H9 (cell line): ENCODE results near the gene GPD2. TPM values are rescaled to one million over a fixed set of nuclear protein-coding genes. Genes with fewer than 3 reads are reported as not detected.

Experiments
- DNase-seq: peaks from one replicate; pipeline ENCODE4 v3.0.0-alpha.2; 2017
- H2AFZ ChIP-seq: one replicate; pipeline ENCODE4 v1.6.1; 2013; ENCODE audit warnings: mild to moderate bottlenecking, low read length, control low read depth, moderate library complexity
- H2AK5ac ChIP-seq: 2 replicates; pipeline ENCODE4 v1.6.1; 2013; ENCODE audit warnings: low read length, control low read depth, mixed read lengths; ENCODE audit not compliant: insufficient read length
- H2BK120ac ChIP-seq: one replicate; pipeline ENCODE4 v1.6.1; 2013; ENCODE audit warnings: low read depth, mild to moderate bottlenecking, low read length, control low read depth, inconsistent platforms; ENCODE audit not compliant: poor library complexity, severe bottlenecking
- H2BK12ac ChIP-seq: 2 replicates; pipeline ENCODE4 v1.6.1; 2013; ENCODE audit warnings: low read length, control low read depth, mixed read lengths, low read depth; ENCODE audit not compliant: insufficient read length
- H2BK15ac ChIP-seq: 2 replicates; pipeline ENCODE4 v1.6.1; 2013; ENCODE audit warnings: low read depth, low read length, control low read depth
- H2BK20ac ChIP-seq: one replicate; pipeline ENCODE4 v1.6.1; 2013; ENCODE audit warnings: low read depth, mild to moderate bottlenecking, low read length, control low read depth, inconsistent platforms; ENCODE audit not compliant: poor library complexity, severe bottlenecking
- H2BK5ac ChIP-seq: 2 replicates; pipeline ENCODE4 v1.6.1; 2013; ENCODE audit warnings: low read length, control low read depth, mixed read lengths; ENCODE audit not compliant: insufficient read length
- H3K14ac ChIP-seq: 2 replicates; pipeline ENCODE4 v1.6.1; 2013; ENCODE audit warnings: low read length, control low read depth; ENCODE audit not compliant: insufficient read depth
- H3K18ac ChIP-seq: 2 replicates; pipeline ENCODE4 v1.6.1; 2013; ENCODE audit warnings: low read depth, mild to moderate bottlenecking, mixed read lengths, low read length, control low read depth; ENCODE audit not compliant: insufficient read length
- H3K23ac ChIP-seq: 2 replicates; pipeline ENCODE4 v1.6.1; 2013; ENCODE audit warnings: low read length, control low read depth, mixed read lengths, low read depth; ENCODE audit not compliant: insufficient read length
- H3K23me2 ChIP-seq: 2 replicates; pipeline ENCODE4 v1.6.1; 2013; ENCODE audit warnings: low read depth, mild to moderate bottlenecking, mixed read lengths, low read length, control low read depth; ENCODE audit not compliant: insufficient read length, poor library complexity, severe bottlenecking
- H3K27ac ChIP-seq: 2 replicates; pipeline ENCODE4 v1.5.1; 2013; ENCODE audit warnings: low read length, control low read depth, mixed read lengths, low read depth; ENCODE audit not compliant: insufficient read length
- H3K27me3 ChIP-seq: 2 replicates; pipeline ENCODE4 v1.6.1; 2013; ENCODE audit warnings: low read length, control low read depth, inconsistent platforms; ENCODE audit not compliant: insufficient read depth
- H3K4ac ChIP-seq: 2 replicates; pipeline ENCODE4 v1.6.1; 2013; ENCODE audit warnings: low read depth, mild to moderate bottlenecking, control low read depth, inconsistent platforms, low read length, moderate library complexity
- H3K4me1 ChIP-seq: 2 replicates; pipeline ENCODE4 v1.6.1; 2013; ENCODE audit warnings: low read length, control low read depth, inconsistent platforms; ENCODE audit not compliant: insufficient read depth
- H3K4me2 ChIP-seq: 2 replicates; pipeline ENCODE4 v1.6.1; 2013; ENCODE audit warnings: low read length, control low read depth, mixed read lengths; ENCODE audit not compliant: insufficient read length, insufficient read depth
- H3K56ac ChIP-seq: 2 replicates; pipeline ENCODE4 v1.6.1; 2013; ENCODE audit warnings: low read depth, mild to moderate bottlenecking, mixed read lengths, low read length, control low read depth; ENCODE audit not compliant: insufficient read length
- H3K79me1 ChIP-seq: 2 replicates; pipeline ENCODE4 v1.6.1; 2013; ENCODE audit warnings: low read depth, mild to moderate bottlenecking, moderate library complexity, low read length, control low read depth, inconsistent platforms; ENCODE audit not compliant: insufficient read depth, poor library complexity, severe bottlenecking
- H3K79me2 ChIP-seq: 2 replicates; pipeline ENCODE4 v1.6.1; 2013; ENCODE audit warnings: low read length, control low read depth, inconsistent platforms; ENCODE audit not compliant: insufficient read depth
- H3K9ac ChIP-seq: 2 replicates; pipeline ENCODE4 v1.6.1; 2013; ENCODE audit warnings: low read length, control low read depth, mixed read lengths; ENCODE audit not compliant: insufficient read length; ENCODE audit errors: extremely low read depth
- H3K9me3 ChIP-seq: one replicate; pipeline ENCODE4 v1.6.1; 2013; ENCODE audit warnings: low read depth, low read length, inconsistent platforms; ENCODE audit not compliant: control insufficient read depth
- H3T11ph ChIP-seq: one replicate; pipeline ENCODE4 v1.6.1; 2013; ENCODE audit warnings: mild to moderate bottlenecking, low read length, control low read depth, inconsistent platforms
- H4K20me1 ChIP-seq: one replicate; pipeline ENCODE4 v1.6.1; 2013; ENCODE audit not compliant: control insufficient read depth, insufficient read length, insufficient read depth
- H4K5ac ChIP-seq: 2 replicates; pipeline ENCODE4 v1.6.1; 2013; ENCODE audit warnings: low read depth, mild to moderate bottlenecking, mixed read lengths, low read length, control low read depth; ENCODE audit not compliant: insufficient read length
- H4K8ac ChIP-seq: replicated peaks from 2 replicates; pipeline ENCODE4 v1.6.1; 2013; ENCODE audit warnings: low read length, control low read depth, mixed read lengths, low read depth; ENCODE audit not compliant: insufficient read length
- H4K91ac ChIP-seq: 2 replicates; pipeline ENCODE4 v1.6.1; 2013; ENCODE audit warnings: low read depth, mild to moderate bottlenecking, moderate library complexity, mixed read lengths, low read length, control low read depth; ENCODE audit not compliant: insufficient read length
- H3K27ac Mint-ChIP-seq, 3 experiments: 2 replicates in 2 of 3; 3 replicates in 1 of 3; pipeline ENCODE4 v1.8.0; 2020 to 2021; ENCODE audit warnings: mixed read lengths in 3 of 3, mild to moderate bottlenecking in 1 of 3, moderate library complexity in 1 of 3
- H3K27me3 Mint-ChIP-seq: 2 replicates; pipeline ENCODE4 v1.8.0; 2021; ENCODE audit warnings: low read depth, mild to moderate bottlenecking, moderate library complexity, mixed read lengths
- H3K36me3 Mint-ChIP-seq, 3 experiments: 2 replicates in 2 of 3; 3 replicates in 1 of 3; pipeline ENCODE4 v1.8.0; 2020 to 2021; ENCODE audit warnings: low read depth in 3 of 3, mixed read lengths in 3 of 3; ENCODE audit not compliant: insufficient read depth in 1 of 3
- H3K4me1 Mint-ChIP-seq, 2 experiments: 2 replicates each; pipeline ENCODE4 v1.8.0; 2020; ENCODE audit warnings: mixed read lengths in 2 of 2
- H3K4me3 Mint-ChIP-seq, 2 experiments: 2 replicates in 1 of 2; 3 replicates in 1 of 2; pipeline ENCODE4 v1.8.0; 2020 to 2021; ENCODE audit warnings: mild to moderate bottlenecking in 2 of 2, mixed read lengths in 2 of 2, moderate library complexity in 1 of 2
- H3K9me3 Mint-ChIP-seq, 2 experiments: 2 replicates in 1 of 2; 3 replicates in 1 of 2; pipeline ENCODE4 v1.8.0; 2020; ENCODE audit warnings: mild to moderate bottlenecking in 2 of 2, mixed read lengths in 2 of 2, moderate library complexity in 1 of 2
- CTCF ChIP-seq: fragments of 200-600 bp; sonication (generic); conservative IDR thresholded peaks from 3 replicates; pipeline ENCODE4 v1.8.0; 2021; ENCODE audit warnings: antibody characterized with exemption, mild to moderate bottlenecking
- total RNA-seq: library from RNA; stranded (reverse); gene quantifications from 2 replicates; pipeline ENCODE4 v1.2.1, GENCODE V29; 2021

The GPD2 gene
- total RNA-seq, 1 experiment from 2014 or later = 46.0 TPM

GRCh38 chr2:156452971-156453370 is 16.8 kb downstream of the GPD2 start:
- no peaks in the 10 kb centered on the region for H3K27me3 ChIP-seq
- Mint-ChIP-seq H3K9me3 (peaks cover 24 to 28% of the 10 kb centered on the region in 2 experiments), H3K4me3 (no peak overlapping the region), H3K36me3 (peaks cover 29 to 33% (median 29%) of the 10 kb centered on the region in 3 experiments), H3K4me1 (peaks cover 8 to 18% of the 10 kb centered on the region in 2 experiments), H3K27me3 (no peaks in the 10 kb centered on the region), H3K27ac (no peak overlapping the region)
- H3K14ac ChIP-seq = no peak overlapping the region
- no peak overlapping the region for H2BK120ac ChIP-seq
- H2AK5ac ChIP-seq = no peak overlapping the region
- no peak overlapping the region for H3K23ac ChIP-seq
- TF ChIP-seq CTCF = no peak
- H3K9me3 ChIP-seq = no peaks in the 10 kb centered on the region
- no peak overlapping the region for H2BK5ac ChIP-seq
- H2AFZ ChIP-seq = no peak overlapping the region
- no peak overlapping the region for H3K9ac ChIP-seq
- H4K91ac ChIP-seq = no peak overlapping the region
- no peak overlapping the region for H3K4ac ChIP-seq
- H3K4me1 ChIP-seq = no peaks in the 10 kb centered on the region
- no peak overlapping the region for H4K8ac ChIP-seq
- no peak overlapping the region for H3K27ac ChIP-seq
- H3K79me2 ChIP-seq = peaks cover 3% of the 10 kb centered on the region; the same call in 1 of the 2 replicates
- no peak overlapping the region for H3K56ac ChIP-seq
- no peak overlapping the region for H3K18ac ChIP-seq
- H3K23me2 ChIP-seq = no peaks in the 10 kb centered on the region
- no peak overlapping the region for H2BK20ac ChIP-seq
- no peaks in the 10 kb centered on the region for H4K20me1 ChIP-seq
- no peak overlapping the region for H2BK12ac ChIP-seq
- no peak overlapping the region for H4K5ac ChIP-seq
- H3T11ph ChIP-seq = no peak overlapping the region
- H3K79me1 ChIP-seq = no peaks in the 10 kb centered on the region
- DNase-seq = no peak
- no peak overlapping the region for H2BK15ac ChIP-seq
- no peak overlapping the region for H3K4me2 ChIP-seq
